ENCODE results near the gene MCC.

DNA sequence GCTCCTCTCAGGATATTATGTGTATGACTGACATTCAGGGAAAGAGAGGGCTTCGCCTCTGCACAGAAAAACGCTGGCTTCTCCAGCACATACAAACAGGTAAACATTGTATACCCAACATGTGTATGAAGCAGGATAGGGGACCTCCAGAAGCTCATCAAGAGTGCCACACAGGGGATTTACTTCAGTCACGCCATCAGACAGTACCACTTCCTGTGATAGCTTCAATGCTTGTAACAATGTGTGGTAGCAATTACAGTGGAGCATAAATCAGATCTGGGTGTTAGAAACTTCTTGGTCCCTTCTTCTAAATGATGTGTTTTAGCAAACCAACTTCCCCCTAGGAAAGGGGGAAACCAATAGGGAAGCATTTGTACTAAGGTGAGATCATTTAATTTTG is 214.3 kb downstream of the MCC start:
- no peak for TF ChIP-seq EZH2 (IDR thresholded peaks at IDR 0.05; ENCODE audit: borderline replicate concordance, insufficient read depth, low read depth, low read length, poor library complexity, severe bottlenecking)
- TF ChIP-seq, protein P1, sequence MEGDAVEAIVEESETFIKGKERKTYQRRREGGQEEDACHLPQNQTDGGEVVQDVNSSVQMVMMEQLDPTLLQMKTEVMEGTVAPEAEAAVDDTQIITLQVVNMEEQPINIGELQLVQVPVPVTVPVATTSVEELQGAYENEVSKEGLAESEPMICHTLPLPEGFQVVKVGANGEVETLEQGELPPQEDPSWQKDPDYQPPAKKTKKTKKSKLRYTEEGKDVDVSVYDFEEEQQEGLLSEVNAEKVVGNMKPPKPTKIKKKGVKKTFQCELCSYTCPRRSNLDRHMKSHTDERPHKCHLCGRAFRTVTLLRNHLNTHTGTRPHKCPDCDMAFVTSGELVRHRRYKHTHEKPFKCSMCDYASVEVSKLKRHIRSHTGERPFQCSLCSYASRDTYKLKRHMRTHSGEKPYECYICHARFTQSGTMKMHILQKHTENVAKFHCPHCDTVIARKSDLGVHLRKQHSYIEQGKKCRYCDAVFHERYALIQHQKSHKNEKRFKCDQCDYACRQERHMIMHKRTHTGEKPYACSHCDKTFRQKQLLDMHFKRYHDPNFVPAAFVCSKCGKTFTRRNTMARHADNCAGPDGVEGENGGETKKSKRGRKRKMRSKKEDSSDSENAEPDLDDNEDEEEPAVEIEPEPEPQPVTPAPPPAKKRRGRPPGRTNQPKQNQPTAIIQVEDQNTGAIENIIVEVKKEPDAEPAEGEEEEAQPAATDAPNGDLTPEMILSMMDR (IDR thresholded peaks at IDR 0.05): no peak

Data from B cell (primary cell).